HG02763 (cell line): ENCODE measurements around the gene IPO4.

Experiments used
- ATAC-seq: cut with Tn5 transposase; IDR thresholded peaks from one replicate; pipeline ENCODE4 v1.9.1; 2021; ENCODE audit warnings: mild to moderate bottlenecking, moderate library complexity; ENCODE audit not compliant: unreplicated experiment

The IPO4 gene

DNA sequence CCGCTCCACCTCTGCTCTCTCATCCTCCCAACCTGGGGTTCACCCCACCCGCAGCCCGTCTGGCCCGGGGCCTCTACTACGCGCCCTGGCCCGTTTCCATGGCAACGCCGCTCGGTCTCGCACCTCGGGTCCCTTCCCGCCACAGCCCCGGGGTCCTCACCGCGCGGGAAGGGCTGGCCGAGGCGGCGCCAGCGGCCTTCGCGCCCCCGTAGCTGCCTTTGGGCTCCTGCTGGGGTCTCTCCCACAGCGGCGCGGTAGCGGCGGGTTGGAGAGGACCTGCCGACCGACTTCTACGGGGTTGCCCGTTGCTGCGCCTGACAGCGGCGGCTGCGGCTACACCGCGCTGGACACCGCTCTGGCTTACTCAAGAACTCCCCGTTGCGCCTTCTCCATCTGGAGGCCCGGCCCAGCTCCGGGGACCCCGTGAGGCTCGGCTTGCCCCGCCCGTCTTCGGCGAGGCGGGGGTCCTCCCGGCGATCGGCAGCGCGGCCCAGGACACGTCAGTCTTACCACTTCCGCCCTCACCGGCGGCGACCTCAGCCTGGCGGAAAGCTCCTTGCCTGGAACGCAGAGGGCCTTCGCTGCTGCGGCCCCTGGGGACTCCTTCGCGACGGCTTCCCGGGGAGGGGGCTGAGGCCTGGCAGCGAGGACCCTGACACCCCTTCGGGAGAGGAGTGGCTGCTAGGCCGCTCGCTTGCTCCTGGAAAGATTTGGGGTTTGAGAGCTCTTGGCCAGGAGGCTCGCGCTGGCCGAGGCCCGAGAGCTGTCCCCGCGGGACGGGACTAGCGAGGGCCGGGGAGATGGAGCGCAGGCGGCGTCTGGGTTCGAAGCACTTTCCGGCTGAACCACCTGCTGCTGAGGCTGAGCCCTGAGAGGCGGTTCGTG, 6.8 kb upstream of the IPO4 start, which contains the start of gene TM9SF1:
Gene TM9SF1, minus strand, starts transcription at position 256 of the 885 bp plus-strand sequence. CDS start 422 bp downstream, outside the sequence.
- ATAC-seq, result peak; percentile 80

- no peak for ATAC-seq
Measured at GRCh38 chr14:24194873-24195185, 6.2 kb upstream of the IPO4 start.

GRCh38 chr14:24194186-24194872, 5.7 kb upstream of the IPO4 start:
- no peak for ATAC-seq

GRCh38 chr14:24192933-24193332, 4.3 kb upstream of the IPO4 start:
- no peak for ATAC-seq

- ATAC-seq, result no peak
Measured at GRCh38 chr14:24190416-24190815, 1.8 kb upstream of the IPO4 start.

DNA sequence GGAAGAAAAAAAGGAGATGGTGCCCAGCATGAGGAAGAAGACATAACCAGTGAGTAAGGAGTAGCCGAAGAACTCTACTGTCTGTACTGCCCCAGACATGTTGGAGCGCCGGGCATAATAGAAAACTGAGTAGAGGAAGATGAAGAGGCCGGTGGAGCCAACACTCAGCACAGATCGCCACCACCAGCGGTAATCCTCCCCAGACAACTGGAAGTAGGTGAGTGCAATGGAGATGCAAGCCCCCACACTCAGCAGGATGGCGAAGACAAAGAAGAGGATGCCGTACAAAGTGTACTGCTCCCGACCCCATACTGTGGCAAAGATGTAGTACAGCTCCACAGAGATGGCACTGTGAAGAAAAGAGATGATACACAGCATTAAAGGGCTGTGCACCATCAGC, 844 bp upstream of the IPO4 start:
- no peak for ATAC-seq

DNA sequence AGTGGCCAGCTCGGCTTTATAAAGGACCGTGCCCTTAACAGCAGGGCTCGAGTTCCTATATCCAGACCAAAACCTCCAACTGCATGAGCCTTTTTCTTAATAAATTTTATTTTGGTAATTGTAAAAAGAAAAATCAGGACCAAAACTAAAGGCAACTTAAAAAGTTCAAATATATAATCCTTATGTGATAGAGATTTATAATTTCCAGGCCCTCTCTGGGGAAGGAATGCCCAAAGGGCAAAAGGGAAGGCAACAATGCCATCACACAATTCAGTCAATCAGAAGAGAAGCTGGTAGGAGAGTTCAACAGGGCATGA, 401 bp upstream of the IPO4 start:
- ATAC-seq, result no peak

DNA sequence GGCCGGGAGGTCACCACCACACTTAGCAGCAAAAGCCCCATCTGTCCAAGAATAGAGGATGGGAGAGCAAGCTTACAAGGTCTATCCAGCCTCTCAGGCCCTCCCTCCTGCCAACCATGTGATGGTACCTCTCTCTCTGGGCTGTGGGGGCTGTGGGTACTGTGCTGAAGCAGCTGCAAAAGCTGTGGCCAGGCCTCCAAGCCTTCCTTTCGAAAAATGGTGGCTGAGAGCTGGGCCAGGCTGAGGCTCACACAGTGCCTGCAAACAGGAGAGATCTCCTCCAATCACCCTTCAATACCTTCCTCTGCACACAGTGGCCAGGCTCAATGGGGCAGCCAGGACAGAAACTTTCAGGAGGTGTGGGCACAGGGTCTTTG, 1.1 kb downstream of the IPO4 start:
- ATAC-seq, result no peak

DNA sequence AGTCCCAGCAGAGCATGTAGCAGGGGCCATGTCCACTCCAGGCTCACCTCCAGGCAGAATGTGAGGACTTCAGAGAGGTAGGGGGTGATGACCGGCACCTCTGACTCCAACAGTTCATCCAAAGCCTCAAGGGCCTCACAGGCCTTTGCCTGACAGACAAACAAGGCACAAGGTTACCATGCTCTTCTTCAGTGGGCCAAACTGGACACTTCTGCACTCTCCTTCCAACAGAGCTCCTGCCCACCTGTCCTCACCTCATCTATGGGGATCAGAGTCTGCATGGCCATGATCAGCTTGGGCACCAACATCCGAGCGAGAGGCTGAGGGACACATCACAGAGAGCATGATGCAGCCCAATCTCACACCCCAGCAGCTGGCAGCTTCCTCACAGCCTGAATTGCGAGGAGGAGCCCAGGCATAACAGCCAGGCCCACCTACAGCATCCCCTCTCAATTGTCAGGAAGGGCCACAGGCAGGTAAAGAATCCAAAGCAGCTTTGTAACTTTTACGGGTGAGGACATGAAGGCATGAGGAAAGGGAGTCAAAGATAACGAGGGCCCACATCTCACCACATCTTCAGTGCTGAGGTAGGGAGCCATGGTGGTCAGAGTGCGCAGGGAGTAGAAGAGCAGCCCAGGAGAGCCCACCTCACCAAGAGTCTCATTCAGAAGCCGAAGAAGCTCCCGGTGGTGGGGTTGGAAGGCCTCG, 1.6 kb downstream of the IPO4 start:
- ATAC-seq, result no peak

DNA sequence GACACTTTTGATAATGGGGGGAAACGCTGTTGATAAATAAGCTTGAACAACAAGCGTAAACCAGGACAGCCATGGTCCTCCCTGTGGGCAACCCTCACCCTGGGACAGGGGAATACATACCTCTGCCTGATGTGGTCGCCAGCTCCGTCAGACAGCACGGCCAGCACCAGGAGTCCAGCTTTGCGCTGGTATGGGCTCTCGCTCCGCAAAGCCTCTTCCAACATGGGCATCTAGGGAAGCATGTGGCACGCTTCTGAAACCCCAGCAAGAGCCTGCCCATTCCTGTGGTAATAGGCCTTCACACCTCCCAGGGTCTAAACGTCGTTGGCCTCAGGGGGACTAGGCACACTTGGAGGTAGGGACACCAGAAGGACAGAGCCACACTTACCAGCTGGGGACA, 2.9 kb downstream of the IPO4 start:
- ATAC-seq, result no peak

- no peak for ATAC-seq
Measured at GRCh38 chr14:24185026-24185425, 3.6 kb downstream of the IPO4 start.

GRCh38 chr14:24184104-24184970, 4.3 kb downstream of the IPO4 start:
- ATAC-seq, result no peak

DNA sequence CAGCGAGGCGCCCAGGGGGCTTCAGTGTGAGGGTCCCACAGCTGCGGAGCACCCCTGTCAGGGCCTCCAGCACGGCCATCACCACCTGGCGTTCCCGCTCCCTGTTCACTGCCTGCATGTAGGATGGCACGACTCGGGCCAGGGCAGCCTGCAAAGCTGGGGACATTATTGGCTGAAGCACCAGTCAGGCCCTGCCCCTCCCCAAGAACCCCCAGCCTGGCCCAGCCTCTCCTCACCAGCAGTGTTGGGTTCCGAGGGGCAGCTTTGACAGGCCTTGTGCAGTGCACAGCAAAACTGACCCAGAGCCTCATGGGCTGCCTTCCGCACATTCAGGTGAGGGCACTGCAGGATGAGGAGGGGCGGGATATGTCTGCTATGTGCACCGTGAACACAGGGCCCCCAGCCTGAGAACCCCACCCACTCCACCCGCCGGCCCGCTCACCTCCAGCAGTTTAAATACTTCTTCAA, 5.6 kb downstream of the IPO4 start:
- ATAC-seq, result no peak

- no peak for ATAC-seq
Measured at GRCh38 chr14:24182110-24182882, 6.3 kb downstream of the IPO4 start.

GRCh38 chr14:24181371-24182077, 7.1 kb downstream of the IPO4 start:
- no peak for ATAC-seq

DNA sequence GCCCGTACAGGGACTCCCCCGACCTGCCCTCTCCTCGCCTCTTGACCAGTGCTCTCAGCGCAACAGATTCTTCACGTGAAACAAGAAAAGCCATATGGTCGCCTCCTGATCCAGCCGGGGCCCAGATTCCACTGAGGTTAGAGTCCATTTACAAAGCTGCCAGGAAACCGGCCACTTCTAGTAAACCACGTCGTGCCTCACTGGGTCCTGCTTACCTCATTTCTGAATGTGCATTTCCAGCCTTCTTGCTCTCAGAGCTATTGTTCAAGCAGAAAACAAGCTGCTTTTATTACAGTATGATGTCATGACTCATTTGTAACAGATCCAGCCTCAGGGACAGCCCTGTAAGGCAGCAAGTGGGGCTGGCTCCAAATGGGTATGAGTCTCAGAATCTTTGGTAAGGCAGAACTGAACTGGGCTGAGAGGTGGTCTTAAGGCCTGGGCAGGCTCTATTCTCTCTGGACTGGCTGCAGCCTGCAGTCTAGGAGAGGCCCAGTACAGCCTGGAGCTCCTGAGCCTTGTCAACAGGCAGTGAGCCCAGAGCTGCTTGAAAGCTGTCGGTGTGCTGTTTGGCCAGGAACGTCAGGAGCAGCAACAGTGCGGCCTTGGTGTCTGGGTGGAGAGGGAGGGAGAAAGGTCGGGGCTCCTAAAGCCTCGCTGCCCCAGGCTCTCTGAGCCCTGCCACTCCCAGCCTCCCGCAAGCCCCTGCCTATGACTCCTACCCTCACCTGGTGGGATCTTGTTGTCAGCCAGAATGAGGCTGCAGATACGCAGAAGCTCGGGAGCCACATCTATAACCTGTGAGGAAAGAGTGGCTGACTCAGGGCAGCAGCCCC, 8.4 kb downstream of the IPO4 start:
- no peak for ATAC-seq

DNA sequence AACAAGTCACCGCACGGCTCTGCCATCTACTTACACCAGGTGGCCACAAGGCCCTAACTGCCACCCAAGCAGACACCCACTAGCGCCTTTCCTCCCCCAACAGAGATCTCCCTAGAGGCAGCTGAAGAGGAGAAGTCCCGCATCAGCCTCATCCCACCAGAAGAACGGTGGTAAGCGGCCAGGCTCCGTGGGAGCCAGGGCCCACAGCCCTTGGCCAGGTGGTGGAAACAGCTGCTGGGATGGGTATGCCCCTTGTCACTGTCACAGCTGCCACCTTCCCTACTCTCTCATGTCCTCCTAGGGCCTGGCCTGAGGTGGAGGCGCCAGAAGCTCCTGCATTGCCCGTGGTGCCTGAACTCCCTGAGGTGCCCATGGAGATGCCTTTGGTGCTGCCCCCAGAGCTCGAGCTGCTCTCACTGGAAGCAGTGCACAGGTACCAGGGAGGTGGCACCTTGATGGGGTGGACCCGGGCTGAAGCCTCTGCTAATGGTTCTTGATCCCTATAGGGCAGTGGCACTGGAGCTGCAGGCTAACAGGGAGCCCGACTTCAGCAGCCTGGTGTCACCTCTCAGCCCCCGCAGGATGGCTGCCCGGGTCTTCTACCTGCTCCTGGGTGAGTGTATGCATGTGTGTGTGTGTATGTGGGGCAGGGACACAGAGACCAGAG, 9.2 kb downstream of the IPO4 start:
- no peak for ATAC-seq
